Stimulated activated naive CD4-positive, alpha-beta T cell treated with Interleukin-2 at 50 U/mL for 16 hours (primary cell): ENCODE results near the gene DNPEP.

Experiments
- DNase-seq: peaks from one replicate; lab custom pipeline; 2025; lab: John Stamatoyannopoulos, UW

DNPEP gene

GRCh38 chr2:219362072-219362471 lies 25.6 kb downstream of the DNPEP start:
- DNase-seq, result no peak

DNA sequence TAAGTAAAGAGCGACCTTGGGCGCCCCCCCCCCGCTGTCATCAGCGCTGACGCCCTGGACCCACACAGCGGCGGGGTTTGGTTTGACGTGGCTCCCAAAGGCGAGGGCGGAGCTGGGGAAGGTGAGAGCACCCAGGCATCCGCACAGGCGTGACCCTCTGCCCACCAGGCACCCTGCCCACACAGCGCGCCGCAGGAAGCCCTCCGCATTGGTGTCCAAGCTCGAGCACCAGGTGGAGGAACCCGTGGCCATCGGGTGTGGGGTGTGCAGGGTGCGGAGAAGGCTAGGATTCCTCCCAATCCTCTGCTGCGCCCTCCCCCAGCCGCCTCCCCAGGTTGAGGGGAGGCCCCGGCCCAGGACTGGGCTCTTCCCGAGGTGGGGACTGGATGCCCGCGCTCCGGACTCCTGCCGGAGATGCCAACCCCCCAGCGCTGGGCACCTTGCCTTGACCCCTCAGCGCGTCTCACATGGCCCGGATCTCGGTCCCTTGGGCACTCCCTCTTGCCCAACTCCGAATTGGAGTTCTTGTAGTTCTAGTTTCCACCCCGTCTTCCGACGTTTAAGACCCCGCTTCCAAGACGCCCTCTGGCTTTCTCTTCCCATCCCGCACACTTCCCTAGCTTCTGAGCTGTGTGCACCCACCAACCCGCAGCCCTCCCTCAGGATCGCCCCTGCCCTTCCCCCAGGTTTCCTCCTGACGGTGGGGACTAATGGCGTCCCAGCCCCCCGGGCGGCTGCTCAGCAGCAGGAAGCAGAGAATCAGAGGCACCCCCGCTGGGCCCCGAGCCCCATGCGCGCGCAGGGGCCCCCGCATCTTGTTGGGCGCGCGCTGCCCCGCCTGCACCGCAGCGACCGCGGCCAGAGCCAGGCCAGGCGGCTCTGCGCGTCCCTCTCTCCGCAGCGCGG lies 29.3 kb downstream of the DNPEP start:
- no peak for DNase-seq

- no peak for DNase-seq
Observed at GRCh38 chr2:219356834-219357233, 30.9 kb downstream of the DNPEP start.

DNA sequence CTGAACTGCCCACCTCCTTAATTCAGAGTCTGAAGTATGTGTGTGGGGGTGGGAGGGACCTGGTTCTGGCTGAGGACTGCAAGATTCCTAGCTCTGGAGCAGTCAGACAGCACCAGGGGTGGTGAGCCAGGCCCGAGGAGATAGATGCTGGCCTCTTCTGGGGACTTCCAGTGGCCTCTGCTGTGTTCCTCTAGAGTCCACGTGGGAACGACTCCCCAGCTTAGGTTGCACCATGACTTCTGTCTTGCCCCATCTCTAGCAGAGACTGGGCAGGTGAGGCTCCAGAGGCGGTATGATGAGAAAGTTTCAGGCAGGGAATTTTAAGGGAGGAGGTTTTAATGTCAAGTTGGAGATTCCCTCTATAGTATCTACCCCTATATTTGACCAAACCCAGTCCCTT lies 33.1 kb downstream of the DNPEP start:
- DNase-seq, result no peak

GRCh38 chr2:219353129-219353528 lies 34.6 kb downstream of the DNPEP start:
- DNase-seq, result no peak

DNA sequence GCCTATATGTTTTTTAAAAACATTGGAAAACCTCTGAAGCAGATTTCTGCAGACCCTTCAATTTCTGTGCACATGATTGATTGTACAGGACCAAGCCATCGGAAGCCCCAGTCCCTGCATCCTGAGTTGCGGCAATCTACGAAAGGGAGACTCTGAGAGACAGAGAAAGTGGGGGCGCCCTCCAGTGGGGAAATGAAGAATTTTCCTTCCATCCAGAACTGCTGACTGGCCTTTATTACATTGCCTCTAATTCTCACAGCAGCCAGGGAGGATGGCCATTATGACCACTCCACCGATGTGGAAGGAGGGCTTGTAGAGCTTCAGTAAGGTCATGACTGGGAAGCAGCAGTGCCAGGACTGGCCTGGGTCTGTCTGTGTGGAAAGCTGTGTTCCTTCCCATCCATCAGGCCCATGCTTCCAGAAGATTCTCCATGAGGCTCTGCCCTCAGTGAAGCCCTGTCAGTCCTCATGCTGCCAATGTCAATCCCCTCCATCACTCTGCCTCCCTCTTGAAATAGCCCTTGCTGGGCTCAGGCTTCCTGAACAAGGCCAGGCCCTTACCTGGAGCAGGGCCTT lies 35.2 kb downstream of the DNPEP start:
- DNase-seq, result peak; percentile 44

DNA sequence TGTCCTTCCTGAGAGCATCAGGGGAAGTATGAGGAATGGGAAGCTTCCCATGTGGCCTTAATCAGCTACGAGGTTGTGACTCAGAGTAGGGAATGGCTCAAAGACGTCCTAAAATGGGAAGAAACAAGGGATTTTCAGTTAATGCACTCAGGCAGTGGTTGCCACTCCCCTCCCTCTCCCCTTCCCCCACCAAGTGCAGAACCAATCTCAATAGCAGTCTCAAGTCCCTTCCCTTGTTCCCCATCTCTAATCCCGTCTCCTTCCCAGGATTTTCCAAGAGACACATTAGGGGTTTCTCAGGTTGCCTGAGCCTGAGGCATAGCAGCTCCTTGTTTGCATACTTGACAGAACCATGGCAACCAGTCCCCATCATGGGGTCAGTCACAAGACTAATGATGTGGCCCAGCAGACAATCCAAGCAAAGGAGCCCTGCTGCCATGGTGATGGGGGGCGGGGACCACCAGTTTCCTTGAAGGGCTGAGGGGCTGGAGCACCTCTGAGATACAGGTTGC lies 36.9 kb downstream of the DNPEP start:
- DNase-seq, result no peak

DNA sequence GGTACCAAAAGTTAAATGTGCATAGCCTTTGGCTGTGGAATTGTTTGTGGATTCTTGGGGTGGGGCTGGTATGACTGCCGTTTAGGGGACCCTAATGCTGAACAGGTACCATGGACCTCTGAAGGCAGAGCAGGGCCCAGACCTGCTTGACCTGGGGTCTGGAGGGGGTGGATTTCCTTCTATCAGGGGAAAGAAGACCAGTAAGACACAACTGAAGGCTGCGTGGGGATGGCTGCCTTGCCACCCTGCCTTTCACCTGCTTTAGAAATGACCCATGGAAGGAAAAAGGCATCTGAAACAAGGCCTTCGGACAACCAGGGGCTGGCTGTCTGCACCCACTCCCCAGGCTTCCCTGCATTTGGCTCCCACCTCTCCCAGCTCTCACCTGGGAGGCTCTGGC lies 37.5 kb downstream of the DNPEP start:
- no peak for DNase-seq

GRCh38 chr2:219344751-219345430 lies 42.8 kb downstream of the DNPEP start:
- DNase-seq, result no peak

DNA sequence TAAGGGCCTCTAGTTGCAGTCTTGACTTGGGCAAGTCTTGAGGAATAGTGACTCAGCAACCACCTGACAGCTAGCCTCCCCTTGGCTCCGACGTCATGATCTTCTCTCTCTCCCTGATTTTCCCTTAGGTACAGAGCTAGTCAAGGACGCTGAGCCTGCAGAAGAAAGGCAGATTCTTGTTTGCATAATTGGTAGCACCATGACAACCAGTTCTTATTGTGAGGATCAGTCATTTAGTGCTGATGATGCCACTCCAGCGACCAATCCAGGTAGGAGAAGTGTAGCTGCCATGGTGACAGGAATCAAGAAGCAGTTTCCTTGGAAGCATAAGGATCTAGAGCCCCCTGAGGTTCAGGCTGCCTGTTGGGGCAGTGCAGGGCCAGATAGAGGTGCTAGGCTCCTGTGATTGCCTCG lies 52.3 kb downstream of the DNPEP start:
- no peak for DNase-seq

DNA sequence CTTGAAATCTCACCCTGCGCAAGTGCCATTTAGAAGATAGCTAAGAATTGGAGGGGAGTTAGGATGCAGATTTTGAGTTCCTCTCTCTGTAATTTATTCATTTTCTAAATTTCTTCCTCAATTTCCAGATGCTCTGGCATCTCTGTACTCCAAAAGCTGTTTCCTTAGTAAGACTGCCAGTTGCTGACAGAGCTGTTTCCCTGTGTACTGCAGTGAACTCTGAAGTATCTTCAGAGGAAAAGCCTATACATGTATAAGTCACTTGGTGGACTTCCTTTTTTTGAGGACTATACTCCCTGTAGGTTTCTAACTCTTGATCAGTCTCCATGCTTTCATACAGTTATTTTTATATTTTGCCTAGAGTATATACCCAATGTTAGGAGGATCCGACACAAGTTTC lies 53.6 kb downstream of the DNPEP start:
- no peak for DNase-seq

DNA sequence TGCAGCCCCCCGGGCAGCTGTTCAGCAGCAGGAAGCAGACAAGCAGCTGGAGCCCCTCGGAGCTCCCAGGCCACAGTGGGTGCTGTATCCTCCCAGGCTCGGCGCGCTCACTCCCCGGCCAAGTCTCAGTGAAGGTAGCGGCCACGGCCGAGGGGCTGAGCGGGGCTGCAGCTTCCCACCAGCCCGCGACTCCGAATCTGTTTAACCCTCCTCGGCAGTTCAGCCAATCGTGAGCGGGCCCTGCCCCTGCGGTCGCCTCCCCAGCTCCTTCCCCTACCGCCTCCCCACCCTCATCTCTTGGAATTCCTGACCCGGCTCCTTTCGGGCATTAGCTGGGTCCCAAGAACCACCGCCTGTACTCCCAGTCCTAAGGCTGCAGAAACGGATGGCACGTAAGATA lies 55.2 kb downstream of the DNPEP start, which contains the start of gene RESP18:
RESP18 (minus strand) TSS at position 203 of the 400 bp plus-strand sequence.
- no peak for DNase-seq

DNA sequence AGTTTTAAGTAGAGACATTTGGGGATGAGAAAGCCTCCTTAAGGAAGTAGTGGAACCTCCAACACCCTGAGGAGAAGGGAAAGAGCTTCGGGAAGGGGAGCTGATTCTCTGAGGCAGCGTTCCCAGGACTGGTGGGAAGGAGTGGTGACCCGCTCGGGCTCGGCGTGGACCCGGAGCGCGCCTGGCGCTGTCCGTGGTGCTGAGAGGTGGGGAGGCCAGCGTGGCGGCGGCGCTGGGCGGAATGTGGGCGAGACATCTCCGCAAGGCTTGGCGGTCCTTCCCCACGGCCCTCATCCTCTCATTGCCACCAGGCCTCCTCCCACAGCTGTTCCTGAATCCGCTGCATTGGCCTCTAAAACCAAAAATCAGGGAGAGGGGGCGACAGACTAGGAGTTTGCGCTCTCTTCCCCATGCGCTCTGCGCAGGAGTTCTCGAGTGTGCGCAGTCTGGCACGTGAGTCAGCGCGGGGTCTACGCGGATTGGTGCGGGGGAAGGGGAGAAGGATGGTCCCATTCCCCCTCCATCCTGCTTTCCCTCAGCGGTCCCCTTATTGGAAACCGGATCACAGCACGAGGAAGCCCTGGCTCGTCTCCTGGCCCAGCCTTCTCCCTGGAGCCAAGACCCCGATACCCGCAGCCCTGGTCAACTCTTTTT lies 56.0 kb downstream of the DNPEP start:
- no peak for DNase-seq

- no peak for DNase-seq
Observed at GRCh38 chr2:219327719-219328118, 60.0 kb downstream of the DNPEP start.

DNA sequence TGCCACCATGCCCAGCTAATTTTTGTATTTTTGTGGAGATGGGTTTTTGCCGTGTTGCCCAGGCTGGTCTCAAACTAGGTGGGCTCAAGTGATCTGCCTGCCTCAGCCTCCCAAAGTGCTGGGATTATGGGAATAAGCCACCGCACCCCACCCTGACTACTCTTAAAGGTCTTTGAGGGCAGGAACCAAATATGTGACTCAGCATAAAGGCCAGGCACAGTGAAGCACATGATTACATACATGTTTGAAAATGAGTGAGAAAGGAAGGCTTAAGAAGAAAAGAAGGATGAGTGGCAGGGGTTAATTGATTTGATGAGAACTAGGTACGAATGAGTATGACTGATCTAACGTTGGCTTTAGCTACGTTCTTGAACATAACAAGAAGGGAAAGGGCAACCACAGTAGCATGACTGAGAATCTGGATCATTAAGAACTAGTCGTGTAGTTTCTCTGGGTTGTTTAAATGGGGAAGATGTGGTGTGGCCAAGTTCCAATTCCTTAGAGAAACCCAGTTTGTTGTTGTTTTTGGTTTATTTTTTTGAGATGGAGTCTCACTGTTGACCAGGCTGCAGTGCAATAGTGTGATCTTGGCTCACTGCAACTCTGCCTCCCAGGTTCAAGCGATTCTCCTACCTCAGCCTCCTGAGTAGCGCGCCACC lies 61.9 kb downstream of the DNPEP start:
- no peak for DNase-seq

DNA sequence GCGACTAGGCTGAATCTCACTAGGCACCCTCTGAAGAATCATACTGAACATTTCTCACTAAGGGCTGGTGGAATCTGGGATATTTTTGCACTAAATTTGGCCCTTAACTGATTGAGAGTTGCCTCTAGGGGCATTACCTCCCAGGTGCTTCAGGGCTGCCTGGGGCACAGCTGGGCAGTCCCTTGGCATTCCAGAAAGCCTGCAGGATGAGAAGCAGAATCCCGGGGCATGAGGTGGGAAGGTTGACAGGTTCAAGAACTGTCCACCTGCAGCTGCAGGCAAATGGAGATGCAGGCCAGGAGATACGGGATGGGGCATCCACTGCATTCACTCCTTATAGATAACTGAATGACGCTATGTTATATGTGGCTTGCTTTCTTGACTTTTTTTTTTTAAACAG lies 62.6 kb downstream of the DNPEP start:
- DNase-seq, result no peak

DNA sequence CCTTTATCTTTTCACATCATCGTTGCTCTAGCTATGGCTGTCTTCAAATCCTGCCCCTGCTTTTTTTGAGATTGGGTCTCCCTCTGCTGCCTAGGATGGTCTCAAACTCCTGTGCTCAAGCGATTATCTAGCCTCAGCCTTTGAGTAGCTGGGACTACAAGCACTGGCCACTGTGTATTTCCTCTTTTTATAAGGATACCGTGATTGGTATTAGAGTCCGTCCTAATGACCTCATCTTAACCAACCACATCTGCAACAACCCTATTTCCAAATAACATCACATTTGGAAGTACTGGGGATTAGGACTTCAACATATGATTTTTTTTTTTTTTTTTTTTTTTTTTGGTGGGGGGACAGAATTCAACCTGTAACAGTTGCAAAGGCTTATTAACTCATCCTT lies 64.3 kb downstream of the DNPEP start:
- no peak for DNase-seq
